Measurements from ENCODE around the gene KCTD17. TPM values are rescaled to one million over a fixed set of nuclear protein-coding genes. Genes with fewer than 3 reads are reported as not detected.

The KCTD17 gene
- total and polyA plus RNA-seq, 2 of the 4 experiments (the other 2 are of a cell fraction) = 28.3 to 37.3 TPM

DNA sequence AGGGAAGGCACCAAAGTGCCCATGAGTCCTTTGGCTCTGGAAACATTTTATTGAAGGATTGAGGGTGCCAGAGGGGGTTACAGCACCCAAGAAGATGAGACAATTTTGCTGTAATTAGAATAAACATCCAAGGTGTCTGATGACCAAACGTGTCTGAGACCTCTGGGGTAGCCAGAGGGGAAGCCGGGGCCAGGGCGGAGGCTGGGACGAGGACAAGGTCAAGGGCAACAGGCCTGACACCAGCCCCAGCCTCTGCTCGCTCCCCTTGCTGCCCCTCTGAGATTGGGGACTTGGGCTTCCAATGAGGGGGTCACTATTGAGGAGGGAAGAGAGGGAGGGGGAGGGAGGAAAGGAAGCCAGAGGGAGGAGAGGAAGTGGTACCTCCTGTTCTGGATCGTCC, 32.4 kb downstream of the KCTD17 start:
- Histone ChIP-seq H4K5ac (ENCODE audit: low read depth, low read length) (no peak overlapping the region), H2AFZ (replicated peaks; ENCODE audit: low read length, poor library complexity) (no peak overlapping the region), H3K27me3 (ENCODE audit: control insufficient read depth, insufficient read depth, low read length) (peaks cover 40% of the 10 kb centered on the region), H2BK15ac (ENCODE audit: low read depth, low read length) (no peak overlapping the region), H4K20me1 (ENCODE audit: insufficient read depth, low read length) (no peaks in the 10 kb centered on the region), H3K36me3 (ENCODE audit: control insufficient read depth, insufficient read depth, low read length) (no peaks in the 10 kb centered on the region), H3K4me2 (ENCODE audit: low read depth, low read length) (no peak overlapping the region), H3K79me1 (ENCODE audit: low read depth in 1 of 2, low read length in 2 of 2) (no peaks in the 10 kb centered on the region), H3K4me1 (ENCODE audit: control insufficient read depth, insufficient read depth, low read length) (no peaks in the 10 kb centered on the region), H3K9me1 (ENCODE audit: insufficient read depth, low read length) (no peaks in the 10 kb centered on the region), H2BK120ac (ENCODE audit: low read depth, low read length) (no peak overlapping the region), H3K9me3 (ENCODE audit: control insufficient read depth, insufficient read depth, low read length) (no peaks in the 10 kb centered on the region), H2AK9ac (replicated peaks; ENCODE audit: low read depth, low read length, poor library complexity) (no peak overlapping the region), H3K18ac (ENCODE audit: low read depth, low read length) (no peak overlapping the region), H3K4ac (ENCODE audit: low read depth, low read length) (no peak overlapping the region), H3K27ac (ENCODE audit: insufficient read depth, low read length) (no peak overlapping the region), H4K91ac (ENCODE audit: insufficient read depth, low read depth, low read length) (no peak overlapping the region), H2BK5ac (ENCODE audit: low read depth, low read length, poor library complexity, severe bottlenecking) (no peak overlapping the region), H3K23ac (ENCODE audit: low read depth, low read length) (no peak overlapping the region), H2AK5ac (ENCODE audit: low read depth, low read length) (no peak overlapping the region), H3K4me3 (ENCODE audit: insufficient read depth, low read depth, low read length) (no peak overlapping the region), H3K56ac (ENCODE audit: extremely low read depth, insufficient read depth, low read length) (no peak overlapping the region), H2BK20ac (ENCODE audit: low read depth, low read length) (no peak overlapping the region), H3K9ac (ENCODE audit: low read depth, low read length) (no peak overlapping the region), H4K8ac (ENCODE audit: low read depth in 2 of 2, low read length in 2 of 2) (no peak overlapping the region), H3K14ac (replicated peaks; ENCODE audit: low read depth, low read length) (no peak overlapping the region)
- BruUV-seq (replicated peaks) = no TSS peak
- ChIA-PET POLR2A (ENCODE audit: unreplicated experiment) (no interaction called here), CTCF (no interaction called here)
- no peak for TF ChIP-seq ELK1 (IDR thresholded peaks at IDR 0.05; ENCODE audit: borderline replicate concordance, low read depth, low read length)
- no peak for TF ChIP-seq RAD21 (IDR thresholded peaks at IDR 0.05; ENCODE audit: low read length)
- no peak for TF ChIP-seq POLR2A (IDR thresholded peaks at IDR 0.05; ENCODE audit: low read depth, low read length)
- TF ChIP-seq SMC3 (IDR thresholded peaks at IDR 0.05; ENCODE audit: low read depth, low read length) = no peak
- no peak for TF ChIP-seq MXI1 (IDR thresholded peaks at IDR 0.05; ENCODE audit: borderline replicate concordance, low read depth, low read length)
- no peak for TF ChIP-seq CHD1 (IDR thresholded peaks at IDR 0.05; ENCODE audit: low read depth, low read length)
- intact Hi-C loops (cut with micrococcal nuclease) = no loop called here
- dilution Hi-C loops (cut with HindIII; ENCODE audit: low sequenced_read_pairs, unreplicated experiment) = no loop called here
- in situ Hi-C loops (cut with MboI; ENCODE audit: low sequenced_read_pairs) = no loop called here
- ATAC-seq (ENCODE audit: low read depth) (no peak), DNase-seq (no peak)
- 52% methylated on average over 5 of the region's 6 CpGs; no CpG with 5 or more reads in 1 of the 2 experiments for WGBS, 2 experiments (ENCODE audit: extremely low coverage in 2 of 2, insufficient read length in 1 of 2)

Data from IMR-90 (cell line).